Measurements from ENCODE around the gene ZNF598. TPM values are rescaled to one million over a fixed set of nuclear protein-coding genes. Genes with fewer than 3 reads are reported as not detected.

The ZNF598 gene
- total RNA-seq, 1 experiment from 2014 or later = 70.9 TPM

DNA sequence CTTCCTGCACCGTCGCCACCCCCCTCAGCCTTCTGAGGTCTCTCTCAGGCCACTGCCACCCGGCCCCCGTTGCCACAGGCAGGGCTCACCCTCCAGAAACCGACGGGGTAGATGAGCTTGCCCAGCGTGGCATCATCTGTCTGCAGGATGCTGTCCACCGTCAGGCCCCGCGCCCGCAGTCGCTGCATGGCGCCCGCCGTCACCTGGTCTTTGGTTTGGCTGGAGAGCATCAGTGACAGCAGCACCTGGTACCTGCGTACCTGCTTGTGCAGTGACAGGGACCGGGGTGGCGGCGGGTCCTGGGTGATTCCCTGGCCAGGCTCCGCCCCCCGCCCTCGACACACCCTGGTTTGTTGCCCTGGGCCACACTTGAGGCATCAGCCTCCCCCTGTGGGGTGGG is 34.9 kb upstream of the ZNF598 start:
- H3K4ac ChIP-seq (ENCODE audit: low read depth, low read length) = no peak overlapping the region
- H3K9me3 Mint-ChIP-seq = no peaks in the 10 kb centered on the region
- peaks cover 11 to 18% of the 10 kb centered on the region in 2 experiments for H3K4me1 Mint-ChIP-seq
- WGBS (ENCODE audit: extremely low coverage, insufficient read length, low lambda C conversion rate) = no CpG with 5 or more reads among the region's 22 CpGs
- H2AFZ ChIP-seq (ENCODE audit: low read length) = no peak overlapping the region
- no peak overlapping the region for H2BK5ac ChIP-seq (ENCODE audit: insufficient read length, low read length)
- no peaks in the 10 kb centered on the region for H3K27me3 ChIP-seq (ENCODE audit: insufficient read depth, low read length)
- peaks cover 2 to 5% (median 4%) of the 10 kb centered on the region in 3 experiments; a peak in 4 of 7 replicates for H3K36me3 Mint-ChIP-seq (ENCODE audit: insufficient read depth in 1 of 3, low read depth in 3 of 3)
- no peak overlapping the region for H2BK15ac ChIP-seq (ENCODE audit: low read depth, low read length)
- H4K8ac ChIP-seq (replicated peaks; ENCODE audit: insufficient read length, low read depth, low read length) = no peak overlapping the region
- H3K27ac Mint-ChIP-seq = no peak overlapping the region
- H3K4me3 Mint-ChIP-seq = no peak overlapping the region
- no peak overlapping the region for H3K27ac ChIP-seq (ENCODE audit: insufficient read length, low read depth, low read length)
- H3K14ac ChIP-seq (ENCODE audit: insufficient read depth, low read length) = no peak overlapping the region
- no peak overlapping the region for H2BK20ac ChIP-seq (ENCODE audit: low read depth, low read length, poor library complexity, severe bottlenecking)
- H3K9me3 ChIP-seq (ENCODE audit: control insufficient read depth, low read depth, low read length) = no peaks in the 10 kb centered on the region
- H3K18ac ChIP-seq (ENCODE audit: insufficient read length, low read depth, low read length) = no peak overlapping the region
- DNase-seq = no peak
- H3T11ph ChIP-seq (ENCODE audit: low read length) = no peak overlapping the region
- no peak for TF ChIP-seq CTCF (conservative IDR thresholded peaks at IDR 0.05)
- H2BK120ac ChIP-seq (ENCODE audit: low read depth, low read length, poor library complexity, severe bottlenecking) = no peak overlapping the region
- no peak overlapping the region for H3K9ac ChIP-seq (ENCODE audit: extremely low read depth, insufficient read length, low read length)
- H3K23ac ChIP-seq (ENCODE audit: insufficient read length, low read depth, low read length) = no peak overlapping the region
- peaks cover 11% of the 10 kb centered on the region for H3K23me2 ChIP-seq (ENCODE audit: insufficient read length, low read depth, low read length, poor library complexity, severe bottlenecking)
- no peaks in the 10 kb centered on the region for H3K27me3 Mint-ChIP-seq (ENCODE audit: low read depth)
- no peak overlapping the region for H2BK12ac ChIP-seq (ENCODE audit: insufficient read length, low read depth, low read length)
- H3K79me1 ChIP-seq (ENCODE audit: insufficient read depth, low read depth, low read length, poor library complexity, severe bottlenecking) = no peaks in the 10 kb centered on the region
- H3K79me2 ChIP-seq (ENCODE audit: insufficient read depth, low read length) = no peaks in the 10 kb centered on the region
- H3K56ac ChIP-seq (ENCODE audit: insufficient read length, low read depth, low read length) = no peak overlapping the region
- H4K5ac ChIP-seq (ENCODE audit: insufficient read length, low read depth, low read length) = no peak overlapping the region
- no peak overlapping the region for H2AK5ac ChIP-seq (ENCODE audit: insufficient read length, low read length)
- 0 out of 2 replicates have a peak, but pooled peaks cover 3% of the 10 kb centered on the region for H3K4me1 ChIP-seq (ENCODE audit: insufficient read depth, low read length)
- H4K20me1 ChIP-seq (ENCODE audit: control insufficient read depth, insufficient read depth, insufficient read length) = no peaks in the 10 kb centered on the region
- H4K91ac ChIP-seq (ENCODE audit: insufficient read length, low read depth, low read length) = no peak overlapping the region
- no peak overlapping the region for H3K4me2 ChIP-seq (ENCODE audit: insufficient read depth, insufficient read length, low read length)
